Stimulated activated CD4-positive, alpha-beta T cell treated with anti-CD3 and anti-CD28 coated beads, Interleukin-2, amount 100 ng/mL, for 48 hours (primary cell): ENCODE data around the gene BROX.
"Not testable (repeated sequence)": the region's sequence is repeated elsewhere in the genome, so short reads cannot be mapped to it uniquely, and the experiment has no call there.

Source experiments
- DNase-seq, 2 donors: peaks; one replicate each; pipeline ENCODE4 v3.0.0-alpha.2; 2020

The BROX gene

GRCh38 chr1:222712253-222713090 is at the start of gene BROX, which contains the start of gene AIDA:
TSS of gene BROX (plus strand) at chr1:222712564. CDS start at chr1:222715700, 3,136 bp downstream.
TSS of gene AIDA (minus strand) at chr1:222712491. CDS start at chr1:222712317, 174 bp downstream.
- DNase-seq, result peak; percentile 96 to 97

DNA sequence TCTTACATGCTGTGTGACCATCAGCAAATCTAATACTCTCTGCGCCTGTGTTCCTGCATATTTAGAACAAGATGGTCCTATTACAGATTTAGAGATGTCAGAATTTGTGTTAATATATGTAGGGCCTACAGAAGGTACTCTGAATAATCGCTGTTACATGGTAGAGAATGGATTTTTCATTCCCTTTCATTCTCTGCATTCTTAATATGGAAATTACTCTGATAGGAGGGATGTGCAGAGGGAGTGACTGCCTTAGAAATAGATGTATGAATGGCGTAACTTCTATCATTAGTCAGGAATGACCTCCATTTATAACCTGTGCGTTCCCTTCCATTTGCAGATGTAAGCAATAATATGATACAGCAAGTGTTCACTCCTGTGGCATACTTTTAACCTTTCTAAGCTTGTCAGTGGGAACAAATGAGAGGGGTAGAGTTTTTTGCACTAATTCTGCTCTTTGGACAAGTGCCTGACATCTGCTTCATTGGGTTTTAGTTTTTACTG is 48.9 kb upstream of the BROX start:
- DNase-seq, result no peak

GRCh38 chr1:222665964-222666363 is 46.4 kb upstream of the BROX start:
- DNase-seq, result no peak

DNA sequence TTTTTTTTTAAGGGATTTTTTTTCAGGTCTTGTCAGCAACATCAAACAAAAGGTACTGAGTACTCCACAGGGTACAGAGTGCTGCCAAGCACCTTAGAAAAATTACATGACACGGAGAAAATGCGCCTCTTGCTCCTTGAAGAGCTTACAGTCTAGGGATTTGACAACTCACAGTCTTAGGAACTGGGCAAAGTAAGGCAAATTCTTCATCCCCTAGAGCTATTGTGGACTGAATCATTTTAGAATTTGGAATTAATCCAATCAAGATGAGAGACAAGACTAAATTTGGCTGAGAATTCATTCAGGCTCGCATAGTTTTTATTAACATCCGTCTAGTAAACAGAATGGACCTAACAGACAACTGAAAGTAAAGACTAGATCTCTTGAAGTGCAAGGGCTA is 44.2 kb upstream of the BROX start:
- not testable (repeated sequence) for DNase-seq

GRCh38 chr1:222669107-222669506 is 43.3 kb upstream of the BROX start:
- DNase-seq, result not testable (repeated sequence)

GRCh38 chr1:222670110-222670509 is 42.3 kb upstream of the BROX start:
- DNase-seq, result no peak

DNA sequence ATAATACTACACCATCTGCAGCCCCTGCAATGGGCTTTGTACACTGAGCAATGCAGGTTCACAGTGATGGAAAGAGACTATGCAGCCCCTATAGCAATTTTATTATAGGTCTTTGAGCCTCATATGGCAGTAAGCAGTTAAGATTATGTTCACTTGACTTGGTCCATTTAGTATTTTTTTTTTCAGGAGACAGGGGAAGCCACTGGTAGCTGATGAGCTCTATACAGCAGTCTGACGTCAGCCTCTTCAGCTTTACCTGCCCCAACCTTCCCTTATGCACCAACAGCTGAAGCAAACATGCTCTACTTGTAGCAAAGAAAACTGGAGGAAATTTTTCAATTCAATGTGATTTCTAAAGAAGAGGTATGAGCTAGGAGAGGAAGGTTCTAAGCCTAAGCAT is 32.3 kb upstream of the BROX start:
- DNase-seq, result no peak

DNA sequence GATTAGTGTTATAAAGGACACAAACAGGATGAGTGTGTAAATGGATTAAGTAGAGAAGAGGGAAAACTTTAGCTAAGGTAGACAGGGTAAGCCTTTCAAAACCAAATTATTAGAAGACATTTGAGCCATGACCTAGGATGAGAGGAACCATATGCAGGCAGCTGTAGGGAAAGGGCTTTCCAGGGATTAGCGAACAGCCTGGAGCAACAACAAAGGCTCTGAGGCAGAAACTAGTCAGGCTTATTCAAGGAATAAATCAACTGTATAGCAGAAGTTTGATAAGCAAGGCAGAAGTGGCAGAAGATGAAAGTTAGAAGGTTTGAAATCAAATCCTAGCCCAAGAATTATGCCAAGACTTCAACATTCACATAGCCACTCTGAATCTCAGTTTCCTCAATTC is 21.3 kb upstream of the BROX start:
- no peak for DNase-seq

- no peak for DNase-seq
Observed at GRCh38 chr1:222694927-222695326, 17.4 kb upstream of the BROX start.

DNA sequence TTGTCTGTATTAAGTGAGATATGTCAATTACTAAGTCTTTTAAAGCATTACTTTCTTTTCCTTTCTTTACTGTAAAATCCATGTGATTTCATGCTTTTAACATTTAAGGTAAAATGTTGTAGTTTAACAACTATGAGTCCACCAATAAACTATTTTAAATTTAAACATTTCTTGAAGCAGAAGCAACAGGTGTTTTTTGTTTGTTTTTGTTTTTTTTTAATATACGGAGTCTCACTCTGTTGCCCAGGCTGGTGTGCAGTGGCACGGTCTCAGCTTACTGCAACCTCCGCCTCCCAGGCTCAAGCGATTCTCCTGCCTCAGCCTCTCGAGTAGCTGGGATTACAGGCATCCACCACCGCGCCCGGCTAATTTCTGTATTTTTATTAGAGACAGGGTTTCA is 15.6 kb upstream of the BROX start:
- DNase-seq, result no peak

DNA sequence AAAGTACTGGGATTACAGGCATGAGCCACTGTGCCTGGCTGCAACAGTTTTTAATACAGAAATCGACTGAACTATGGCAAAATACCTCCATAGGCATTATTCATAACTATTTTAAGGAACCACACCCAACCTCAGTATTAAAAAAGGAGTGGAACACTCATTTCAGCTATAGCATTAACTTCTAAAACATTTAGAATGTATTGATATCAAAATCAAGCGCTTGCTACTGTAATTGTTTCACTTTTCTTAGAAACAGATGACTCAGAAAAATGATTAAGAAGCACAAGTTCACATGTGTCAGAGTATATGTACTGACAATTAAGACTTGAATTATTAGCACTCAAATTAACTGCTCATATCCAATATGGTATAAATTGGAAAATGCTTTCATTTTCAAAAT is 15.2 kb upstream of the BROX start:
- no peak for DNase-seq

DNA sequence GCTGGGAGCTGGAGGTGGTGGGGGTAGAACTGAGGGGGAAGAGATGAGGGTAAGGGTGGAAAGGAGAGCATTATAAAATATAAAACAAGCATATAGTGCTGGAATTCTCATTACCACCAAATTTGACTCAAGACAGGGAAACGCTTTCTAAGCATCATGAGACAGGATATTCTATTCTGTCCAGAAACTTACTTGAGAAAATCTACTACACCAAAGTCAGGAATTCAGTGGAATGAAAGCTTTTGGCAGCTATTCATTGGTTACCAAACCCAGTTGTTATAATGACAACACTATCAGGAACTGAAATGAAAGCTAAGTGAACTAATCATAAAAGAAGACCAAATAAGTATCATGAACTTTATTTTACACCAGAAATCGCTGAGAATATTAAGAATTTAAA is 14.5 kb upstream of the BROX start:
- no peak for DNase-seq

- DNase-seq, result no peak
Observed at GRCh38 chr1:222702210-222702609, 10.2 kb upstream of the BROX start.

DNA sequence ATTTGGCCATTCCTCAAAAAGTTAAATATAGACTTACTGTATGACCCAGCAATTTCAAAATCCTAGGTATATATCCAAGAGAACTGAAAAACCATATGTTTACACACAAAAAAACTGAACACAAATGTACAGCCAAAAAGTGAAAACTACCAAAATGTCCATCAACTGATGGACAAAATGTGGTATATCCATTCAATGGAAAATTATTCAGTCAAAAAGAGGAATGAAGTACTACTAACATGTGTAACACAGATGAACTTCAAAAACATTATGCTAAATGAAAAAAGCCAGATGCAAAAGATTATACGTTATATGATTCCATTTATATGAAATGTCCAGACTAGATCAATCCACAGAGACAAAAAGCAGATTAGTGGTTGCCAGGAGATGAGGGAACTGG is 8.1 kb upstream of the BROX start:
- no peak for DNase-seq

GRCh38 chr1:222706815-222707214 is 5.5 kb upstream of the BROX start:
- DNase-seq, result no peak

- no peak for DNase-seq
Observed at GRCh38 chr1:222709700-222710153, 2.6 kb upstream of the BROX start.

DNA sequence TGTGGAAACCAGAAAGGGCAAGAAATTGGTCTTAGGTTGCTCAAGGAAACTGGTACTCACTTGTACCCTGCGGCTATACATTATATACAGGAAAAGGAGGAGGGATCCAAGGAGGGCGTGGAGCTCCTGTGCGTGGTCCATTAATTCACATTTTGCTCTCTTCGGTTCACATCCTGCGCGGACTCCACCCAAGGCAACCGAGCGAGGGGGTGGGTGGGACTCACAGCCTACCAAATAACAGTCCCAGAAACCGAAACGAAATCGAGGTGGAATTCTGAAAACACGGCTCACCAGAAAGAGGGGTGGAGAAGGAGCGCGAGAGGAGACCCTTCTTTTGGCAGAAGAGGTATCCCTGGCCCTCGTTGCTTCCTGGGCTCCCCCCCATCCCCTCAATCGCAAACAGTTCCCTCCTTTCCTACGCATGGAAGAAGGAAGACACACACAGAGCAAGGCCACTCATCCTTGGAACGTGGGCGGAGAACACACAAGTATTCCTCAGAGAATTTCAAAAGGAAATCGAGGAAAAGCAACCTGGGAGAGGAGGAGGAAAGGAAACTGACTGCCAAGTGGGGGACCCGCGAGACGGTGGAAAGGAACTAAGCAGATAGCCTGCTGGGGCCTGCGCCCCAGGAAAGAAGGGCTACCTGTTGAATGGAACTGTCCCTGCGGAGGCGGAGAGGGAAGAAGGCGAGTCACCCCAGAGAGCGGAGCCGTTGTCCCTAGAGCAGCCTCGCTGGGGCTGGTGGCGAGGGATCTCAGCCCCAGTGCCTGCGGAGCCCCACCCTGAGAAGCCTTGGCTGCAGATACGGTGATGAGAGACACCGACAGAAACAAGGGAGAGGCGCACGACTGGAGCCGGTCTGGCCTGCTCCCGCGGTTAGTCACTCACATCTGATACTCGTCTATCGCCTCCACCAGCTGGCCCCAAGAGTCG is 778 bp upstream of the BROX start:
- peak; percentile 30 to 35 for DNase-seq

DNA sequence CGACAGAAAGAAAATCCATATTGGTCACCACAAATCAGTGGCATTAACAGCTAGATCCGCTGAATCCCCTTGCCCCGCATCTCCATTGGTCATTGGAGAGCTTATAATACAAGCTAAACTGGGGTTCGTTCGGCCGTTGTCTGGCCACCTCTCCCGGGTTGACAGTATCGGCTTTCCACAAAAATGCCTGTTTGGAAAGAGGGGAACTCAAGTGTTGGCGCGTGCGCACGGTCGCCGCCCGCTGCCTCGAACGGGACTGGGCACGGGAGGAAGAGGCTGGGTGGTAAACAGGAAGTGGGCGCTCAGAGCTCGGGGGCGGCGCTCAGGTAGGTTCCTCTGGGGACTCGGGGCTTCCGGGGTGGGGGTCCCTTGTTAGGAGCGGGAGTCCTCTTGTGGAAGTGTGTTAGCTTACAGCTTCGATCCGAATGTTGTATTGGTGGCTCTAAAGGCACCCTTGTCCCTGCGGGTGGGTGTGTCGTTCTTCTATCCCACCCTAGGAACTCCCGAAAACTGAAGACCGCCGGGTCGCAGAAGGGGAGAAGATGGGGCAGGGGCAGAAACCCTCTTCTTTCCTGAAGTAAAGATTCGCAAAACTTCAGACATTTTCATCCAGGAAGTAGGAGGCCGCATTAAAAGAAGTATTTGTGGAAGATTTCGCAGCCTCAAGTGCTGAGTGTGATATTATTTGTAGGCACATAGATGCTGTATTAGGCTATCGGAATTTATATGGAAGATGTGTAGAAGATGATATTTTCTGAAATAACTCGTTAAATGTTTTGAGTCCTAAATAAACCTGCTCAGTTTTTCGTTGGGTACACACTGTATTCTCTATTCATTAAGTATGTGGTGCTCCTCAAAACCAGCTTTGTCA is 962 bp downstream of the BROX start:
- peak; percentile 78 to 79 for DNase-seq

- DNase-seq, result no peak
Observed at GRCh38 chr1:222716393-222716792, 4.0 kb downstream of the BROX start.

DNA sequence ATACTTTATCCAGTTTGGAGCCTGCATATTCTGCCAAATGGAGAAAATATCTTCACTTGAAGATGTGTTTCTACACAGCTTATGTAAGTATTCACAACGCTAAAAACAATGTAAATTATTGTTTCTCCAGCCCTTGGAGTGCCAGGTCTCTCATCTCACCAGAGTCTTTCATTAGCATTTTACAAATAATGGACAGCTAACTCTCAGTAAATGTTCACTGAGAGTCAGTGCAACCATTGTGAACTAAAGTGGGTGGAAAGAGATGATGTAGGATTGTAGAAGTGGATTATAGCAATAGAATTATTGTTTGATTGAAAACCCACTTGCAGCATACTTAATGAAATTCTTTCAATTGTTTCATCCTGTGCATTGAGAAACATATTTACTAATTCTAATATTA is 16.4 kb downstream of the BROX start:
- no peak for DNase-seq

- no peak for DNase-seq
Observed at GRCh38 chr1:222730866-222731265, 18.5 kb downstream of the BROX start.
